HCT116 (cell line): Measurements from ENCODE around the gene ZNF567. TPM values are rescaled to one million over a fixed set of nuclear protein-coding genes. Genes with fewer than 3 reads are reported as not detected.

Experiments used
- ATAC-seq: fragments of 200-7000 bp; cut with Tn5 transposase; 2 replicates; pipeline ENCODE4 v1.9.1; 2020; ENCODE audit warnings: mild to moderate bottlenecking, moderate library complexity
- BruUV-seq: library from RNA; stranded (reverse); fragments of 400-500 nt; replicated peaks from 2 replicates; lab custom pipeline; 2021; lab: Mats Ljungman, UMichigan
- CTCF ChIA-PET: fragments of 300-600 bp; sonication (Branson Sonifier 250); formaldehyde crosslinking; loops from one replicate; lab custom pipeline; 2021; ENCODE audit warnings: antibody characterized with exemption; lab: Charles Lee
- POLR2A ChIA-PET: fragments of 300-600, 350-600 bp; sonication (Branson Sonifier 250); formaldehyde crosslinking; loops from one replicate; lab custom pipeline; 2021; ENCODE audit warnings: antibody characterized with exemption; lab: Charles Lee
- RAD21 ChIA-PET, 2 experiments: fragments of 300-600 bp; sonication (Branson Sonifier 250); formaldehyde crosslinking; loops; one replicate each; lab custom pipeline; 2023; ENCODE audit warnings: low total read pairs in 2 of 2; ENCODE audit not compliant: uncharacterized antibody in 2 of 2, unreplicated experiment in 2 of 2, low non-redundant PET in 1 of 2; lab: Charles Lee
- DNase-seq: peaks from one replicate; pipeline ENCODE4 v3.0.0-alpha.2; 2010; ENCODE audit warnings: low read depth, low spot score
- H2AFZ ChIP-seq: fragments of 200-600 bp; shearing (Covaris generic), sonication (generic); 2 replicates; pipeline ENCODE4 v1.6.1; 2017; ENCODE audit warnings: low read depth, mixed run types, mixed read lengths, antibody characterized with exemption, low read length; ENCODE audit not compliant: poor library complexity, severe bottlenecking
- H3K27ac ChIP-seq: 2 replicates; pipeline ENCODE4 v1.5.1; 2012; ENCODE audit warnings: low read depth, low read length
- H3K27me3 ChIP-seq: fragments of 200-600 bp; sonication (generic); 2 replicates; pipeline ENCODE4 v1.6.1; 2016; ENCODE audit warnings: mixed run types, low read length, mixed read lengths; ENCODE audit not compliant: insufficient read depth
- H3K36me3 ChIP-seq, 2 experiments: fragments of 200-500 bp in 1 of 2; fragments of 200-600 bp in 1 of 2; sonication (Bioruptor generic) in 1 of 2; sonication (generic) in 1 of 2; 2 replicates each; pipeline versions ENCODE4 v1.5.1 to v1.6.1; 2014 to 2016; ENCODE audit warnings: low read length in 2 of 2, inconsistent platforms in 1 of 2, mixed read lengths in 1 of 2, mixed run types in 1 of 2; ENCODE audit not compliant: insufficient read depth in 2 of 2, control insufficient read depth in 1 of 2
- H3K4me1 ChIP-seq, 2 experiments: fragments of 200-600 bp in 1 of 2; sonication (generic) in 1 of 2; 2 replicates each; pipeline versions ENCODE4 v1.5.1 to v1.6.1; 2012 to 2017; ENCODE audit warnings: low read length in 2 of 2, inconsistent platforms in 1 of 2, mild to moderate bottlenecking in 1 of 2, mixed read lengths in 1 of 2, mixed run types in 1 of 2, moderate library complexity in 1 of 2; ENCODE audit not compliant: insufficient read depth in 2 of 2, control insufficient read depth in 1 of 2
- H3K4me2 ChIP-seq: fragments of 200-600 bp; sonication (generic); 2 replicates; pipeline ENCODE4 v1.6.1; 2017; ENCODE audit warnings: mixed run types, low read length, mixed read lengths
- H3K4me3 ChIP-seq, 2 experiments: fragments of 200-600 bp in 1 of 2; sonication (generic) in 1 of 2; replicated peaks in 1 of 2; 2 replicates each; pipeline ENCODE4 v1.5.1; 2011 to 2016; ENCODE audit warnings: low read length in 2 of 2, control low read depth in 1 of 2, low read depth in 1 of 2, mild to moderate bottlenecking in 1 of 2, mixed read lengths in 1 of 2, mixed run types in 1 of 2
- H3K79me2 ChIP-seq: fragments of 200-600 bp; sonication (generic); 2 replicates; pipeline ENCODE4 v1.6.1; 2017; ENCODE audit warnings: mild to moderate bottlenecking, mixed run types, low read length, moderate library complexity, mixed read lengths; ENCODE audit not compliant: insufficient read depth
- H3K9ac ChIP-seq: fragments of 200-600 bp; sonication (generic); 2 replicates; pipeline ENCODE4 v1.6.1; 2016; ENCODE audit warnings: low read length, mixed read lengths
- H3K9me2 ChIP-seq: fragments of 200-600 bp; sonication (generic), shearing (Covaris generic); 2 replicates; pipeline ENCODE4 v1.6.1; 2017; ENCODE audit warnings: mixed run types, mild to moderate bottlenecking, moderate library complexity; ENCODE audit not compliant: insufficient read depth
- H3K9me3 ChIP-seq, 2 experiments: fragments of 200-500 bp in 1 of 2; fragments of 200-600 bp in 1 of 2; sonication (Bioruptor generic) in 1 of 2; sonication (generic) in 1 of 2; 2 replicates each; pipeline ENCODE4 v1.6.1; 2014 to 2017; ENCODE audit warnings: low read length in 2 of 2, mixed read lengths in 2 of 2, inconsistent platforms in 1 of 2, low read depth in 1 of 2, mild to moderate bottlenecking in 1 of 2, mixed run types in 1 of 2, moderate library complexity in 1 of 2; ENCODE audit not compliant: control insufficient read depth in 1 of 2, insufficient read depth in 1 of 2
- H4K20me1 ChIP-seq: fragments of 200-600 bp; sonication (generic), shearing (Covaris generic); 2 replicates; pipeline ENCODE4 v1.6.1; 2017; ENCODE audit warnings: mixed run types, mild to moderate bottlenecking, moderate library complexity; ENCODE audit not compliant: insufficient read depth
- EGR1 ChIP-seq: IDR thresholded peaks from 2 replicates; pipeline ENCODE4 v1.6.1; 2012; ENCODE audit warnings: low read depth
- ELF1 ChIP-seq: IDR thresholded peaks from 2 replicates; pipeline ENCODE4 v1.6.1; 2012; ENCODE audit warnings: low read depth, borderline replicate concordance
- TCF7L2 ChIP-seq: IDR thresholded peaks from 2 replicates; pipeline ENCODE4 v1.7.0; 2011; ENCODE audit warnings: borderline replicate concordance, inconsistent platforms; ENCODE audit not compliant: insufficient read depth, insufficient read length; ENCODE audit errors: extremely low read depth
- intact Hi-C: fragments of 100-400 bp; cut with micrococcal nuclease; formaldehyde crosslinking; loops from 2 replicates; pipeline ENCODE4 v1.10.0; 2022
- total RNA-seq: library from RNA; stranded (reverse); gene quantifications from one replicate; pipeline ENCODE4 v1.2.1, GENCODE V29; 2021; ENCODE audit not compliant: unreplicated experiment
- TF ChIP-seq, protein P1 (sequence below): IDR thresholded peaks from 2 replicates; pipeline ENCODE4 v1.6.1; 2011; ENCODE audit warnings: mild to moderate bottlenecking, low read length, moderate library complexity; ENCODE audit not compliant: insufficient replicate concordance; ENCODE audit errors: extremely low read depth

ZNF567 gene
- total RNA-seq, 1 experiment from 2014 or later = 5.6 TPM

DNA sequence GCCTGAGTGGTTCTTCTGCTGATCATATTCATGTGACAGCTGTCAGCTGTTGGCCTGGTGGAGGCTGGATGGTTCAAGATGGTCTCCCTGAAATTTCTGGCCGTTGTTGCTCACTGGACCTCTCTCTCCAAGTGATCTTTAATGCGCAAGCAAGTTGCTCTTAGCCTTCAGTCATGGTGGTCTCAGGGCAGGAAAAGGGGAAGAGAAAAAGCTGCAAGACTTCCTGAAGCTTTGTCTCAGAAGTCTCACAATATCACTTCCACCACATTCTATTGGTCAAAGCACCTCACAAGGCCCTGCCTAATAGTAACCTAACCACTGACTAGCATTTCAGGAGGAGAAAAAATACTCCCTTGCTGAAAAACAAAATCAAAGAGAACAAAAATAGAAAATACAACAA is 1.6 kb upstream of the ZNF567 start:
- H3K27me3 ChIP-seq = no peaks in the 10 kb centered on the region
- intact Hi-C loops = loop anchor here (5.0 to 10.0 kb wide), 2 partner anchors 449 to 471 kb away; partner anchors contain the start of genes ZNF146 and ZNF565
- peaks cover 0 to 13% of the 10 kb centered on the region in 2 experiments; a peak in 1 of 4 replicates for H3K4me1 ChIP-seq
- DNase-seq (no peak), ATAC-seq (no peak)
- RAD21 ChIA-PET = no interaction called here
- TF ChIP-seq ELF1 (no peak), EGR1 (no peak), TCF7L2 (no peak)
- TF ChIP-seq, protein P1, sequence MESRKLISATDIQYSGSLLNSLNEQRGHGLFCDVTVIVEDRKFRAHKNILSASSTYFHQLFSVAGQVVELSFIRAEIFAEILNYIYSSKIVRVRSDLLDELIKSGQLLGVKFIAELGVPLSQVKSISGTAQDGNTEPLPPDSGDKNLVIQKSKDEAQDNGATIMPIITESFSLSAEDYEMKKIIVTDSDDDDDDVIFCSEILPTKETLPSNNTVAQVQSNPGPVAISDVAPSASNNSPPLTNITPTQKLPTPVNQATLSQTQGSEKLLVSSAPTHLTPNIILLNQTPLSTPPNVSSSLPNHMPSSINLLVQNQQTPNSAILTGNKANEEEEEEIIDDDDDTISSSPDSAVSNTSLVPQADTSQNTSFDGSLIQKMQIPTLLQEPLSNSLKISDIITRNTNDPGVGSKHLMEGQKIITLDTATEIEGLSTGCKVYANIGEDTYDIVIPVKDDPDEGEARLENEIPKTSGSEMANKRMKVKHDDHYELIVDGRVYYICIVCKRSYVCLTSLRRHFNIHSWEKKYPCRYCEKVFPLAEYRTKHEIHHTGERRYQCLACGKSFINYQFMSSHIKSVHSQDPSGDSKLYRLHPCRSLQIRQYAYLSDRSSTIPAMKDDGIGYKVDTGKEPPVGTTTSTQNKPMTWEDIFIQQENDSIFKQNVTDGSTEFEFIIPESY = no peak
- CTCF ChIA-PET = no interaction called here
- no peak overlapping the region for H3K4me3 ChIP-seq
- H3K79me2 ChIP-seq = peaks cover 31% of the 10 kb centered on the region
- 0 out of 2 replicates have a peak overlapping the region, but pooled peaks have one; percentile 72 for H3K4me2 ChIP-seq
- peaks cover 0 to 3% of the 10 kb centered on the region in 2 experiments; a peak in 2 of 4 replicates for H3K9me3 ChIP-seq
- POLR2A ChIA-PET = no interaction called here
- no peaks in the 10 kb centered on the region for H4K20me1 ChIP-seq
- no peak overlapping the region for H2AFZ ChIP-seq
- no peaks in the 10 kb centered on the region for H3K9me2 ChIP-seq
- no peak overlapping the region for H3K27ac ChIP-seq
- no TSS peak for BruUV-seq
- H3K36me3 ChIP-seq = peaks cover 11 to 18% of the 10 kb centered on the region in 2 experiments; a peak in 3 of 4 replicates
- H3K9ac ChIP-seq = no peak overlapping the region
